ENCODE data around the gene GLYATL1.

The GLYATL1 gene

DNA sequence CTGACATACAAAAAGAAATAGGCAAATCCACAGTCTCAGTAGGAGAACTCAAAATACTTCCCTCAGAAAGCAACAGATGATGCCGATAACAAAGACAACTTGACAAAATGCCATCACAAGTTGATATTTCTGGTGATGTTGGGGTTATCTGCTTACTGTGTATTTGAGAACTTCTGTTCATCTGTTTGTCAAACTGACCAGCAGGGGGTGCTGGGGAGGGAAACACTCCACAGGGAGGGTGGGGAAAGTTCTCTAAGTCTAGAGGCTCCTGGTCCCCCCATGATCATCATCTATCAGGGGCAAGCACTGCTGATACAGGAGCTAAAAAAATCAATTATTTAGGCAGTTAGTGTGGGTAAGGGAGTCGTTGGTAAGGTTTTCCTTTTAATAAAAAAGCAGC is 19.2 kb downstream of the GLYATL1 start:
- no peak overlapping the region for H3K4me2 ChIP-seq (ENCODE audit: low read depth, low read length, poor library complexity, severe bottlenecking)
- TF ChIP-seq, protein P1, sequence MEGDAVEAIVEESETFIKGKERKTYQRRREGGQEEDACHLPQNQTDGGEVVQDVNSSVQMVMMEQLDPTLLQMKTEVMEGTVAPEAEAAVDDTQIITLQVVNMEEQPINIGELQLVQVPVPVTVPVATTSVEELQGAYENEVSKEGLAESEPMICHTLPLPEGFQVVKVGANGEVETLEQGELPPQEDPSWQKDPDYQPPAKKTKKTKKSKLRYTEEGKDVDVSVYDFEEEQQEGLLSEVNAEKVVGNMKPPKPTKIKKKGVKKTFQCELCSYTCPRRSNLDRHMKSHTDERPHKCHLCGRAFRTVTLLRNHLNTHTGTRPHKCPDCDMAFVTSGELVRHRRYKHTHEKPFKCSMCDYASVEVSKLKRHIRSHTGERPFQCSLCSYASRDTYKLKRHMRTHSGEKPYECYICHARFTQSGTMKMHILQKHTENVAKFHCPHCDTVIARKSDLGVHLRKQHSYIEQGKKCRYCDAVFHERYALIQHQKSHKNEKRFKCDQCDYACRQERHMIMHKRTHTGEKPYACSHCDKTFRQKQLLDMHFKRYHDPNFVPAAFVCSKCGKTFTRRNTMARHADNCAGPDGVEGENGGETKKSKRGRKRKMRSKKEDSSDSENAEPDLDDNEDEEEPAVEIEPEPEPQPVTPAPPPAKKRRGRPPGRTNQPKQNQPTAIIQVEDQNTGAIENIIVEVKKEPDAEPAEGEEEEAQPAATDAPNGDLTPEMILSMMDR (conservative IDR thresholded peaks at IDR 0.05; ENCODE audit: low read length): peak; percentile 74
- no peak for TF ChIP-seq EZH2phosphoT487 (IDR thresholded peaks at IDR 0.05; ENCODE audit: borderline replicate concordance)
- H3K9me3 ChIP-seq (ENCODE audit: insufficient read depth, low read depth, low read length): no peaks in the 10 kb centered on the region
- no peak overlapping the region for H3K4me3 ChIP-seq (ENCODE audit: low read length, poor library complexity, severe bottlenecking)
- H3K27me3 ChIP-seq (ENCODE audit: insufficient read depth, low read length, poor library complexity, severe bottlenecking): no peaks in the 10 kb centered on the region
- no peaks in the 10 kb centered on the region for H4K20me1 ChIP-seq (ENCODE audit: insufficient read depth, low read length, poor library complexity, severe bottlenecking)
- H3F3A ChIP-seq (ENCODE audit: low read depth): no peaks in the 10 kb centered on the region
- no peaks in the 10 kb centered on the region for H3K79me2 ChIP-seq (ENCODE audit: insufficient read depth, low read length)
- no peaks in the 10 kb centered on the region for H3K36me3 ChIP-seq (ENCODE audit: insufficient read depth, low read length)
- no peak overlapping the region for H3K9ac ChIP-seq (ENCODE audit: low read depth, low read length, poor library complexity, severe bottlenecking)
- no peaks in the 10 kb centered on the region for H3K9me2 ChIP-seq (replicated peaks; ENCODE audit: low read depth, low read length)
- H3K4me1 ChIP-seq (ENCODE audit: insufficient read depth, low read length, poor library complexity, severe bottlenecking): peaks cover 7% of the 10 kb centered on the region
- H2AFZ ChIP-seq (ENCODE audit: low read length): no peak overlapping the region

DNA sequence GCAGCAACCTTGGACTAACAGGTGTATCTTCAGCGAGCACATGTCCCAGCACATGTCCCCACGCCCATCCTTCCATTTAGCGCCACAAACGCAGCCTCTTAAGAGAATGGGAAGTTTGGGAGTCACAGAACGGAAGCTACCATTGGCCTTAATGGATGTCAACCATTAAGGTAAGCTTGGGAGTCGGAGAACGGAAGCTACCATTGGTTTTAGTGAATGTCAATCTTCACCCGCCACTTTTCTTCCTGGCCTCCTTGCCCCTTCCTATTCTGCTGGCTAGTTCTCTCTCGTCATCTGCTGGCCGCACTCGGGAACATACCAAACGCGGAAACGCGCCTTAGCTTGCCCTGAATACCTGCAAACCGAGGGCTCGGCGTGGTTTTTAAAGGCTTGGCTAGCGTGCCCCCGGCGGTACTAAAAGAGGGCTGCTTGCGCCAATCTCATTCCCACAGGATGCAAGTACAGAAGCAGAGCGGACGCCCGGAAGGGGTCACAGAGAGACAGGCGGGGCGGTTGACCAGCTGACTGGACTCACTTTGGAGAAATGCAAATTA is 24.3 kb downstream of the GLYATL1 start:
- no peak for TF ChIP-seq EZH2phosphoT487 (IDR thresholded peaks at IDR 0.05; ENCODE audit: borderline replicate concordance)
- TF ChIP-seq, protein P1 (conservative IDR thresholded peaks at IDR 0.05; ENCODE audit: low read length): no peak
- Histone ChIP-seq H3K9me3 (ENCODE audit: insufficient read depth, low read depth, low read length) (no peaks in the 10 kb centered on the region), H3K36me3 (ENCODE audit: insufficient read depth, low read length) (no peaks in the 10 kb centered on the region), H3F3A (ENCODE audit: low read depth) (no peaks in the 10 kb centered on the region), H4K20me1 (ENCODE audit: insufficient read depth, low read length, poor library complexity, severe bottlenecking) (no peaks in the 10 kb centered on the region), H3K4me2 (ENCODE audit: low read depth, low read length, poor library complexity, severe bottlenecking) (no peak overlapping the region), H3K9ac (ENCODE audit: low read depth, low read length, poor library complexity, severe bottlenecking) (no peak overlapping the region), H2AFZ (ENCODE audit: low read length) (no peak overlapping the region), H3K27me3 (ENCODE audit: insufficient read depth, low read length, poor library complexity, severe bottlenecking) (no peaks in the 10 kb centered on the region), H3K4me3 (ENCODE audit: low read length, poor library complexity, severe bottlenecking) (no peak overlapping the region), H3K9me2 (replicated peaks; ENCODE audit: low read depth, low read length) (no peaks in the 10 kb centered on the region), H3K4me1 (ENCODE audit: insufficient read depth, low read length, poor library complexity, severe bottlenecking) (peaks cover 7% of the 10 kb centered on the region), H3K79me2 (ENCODE audit: insufficient read depth, low read length) (no peaks in the 10 kb centered on the region)

DNA sequence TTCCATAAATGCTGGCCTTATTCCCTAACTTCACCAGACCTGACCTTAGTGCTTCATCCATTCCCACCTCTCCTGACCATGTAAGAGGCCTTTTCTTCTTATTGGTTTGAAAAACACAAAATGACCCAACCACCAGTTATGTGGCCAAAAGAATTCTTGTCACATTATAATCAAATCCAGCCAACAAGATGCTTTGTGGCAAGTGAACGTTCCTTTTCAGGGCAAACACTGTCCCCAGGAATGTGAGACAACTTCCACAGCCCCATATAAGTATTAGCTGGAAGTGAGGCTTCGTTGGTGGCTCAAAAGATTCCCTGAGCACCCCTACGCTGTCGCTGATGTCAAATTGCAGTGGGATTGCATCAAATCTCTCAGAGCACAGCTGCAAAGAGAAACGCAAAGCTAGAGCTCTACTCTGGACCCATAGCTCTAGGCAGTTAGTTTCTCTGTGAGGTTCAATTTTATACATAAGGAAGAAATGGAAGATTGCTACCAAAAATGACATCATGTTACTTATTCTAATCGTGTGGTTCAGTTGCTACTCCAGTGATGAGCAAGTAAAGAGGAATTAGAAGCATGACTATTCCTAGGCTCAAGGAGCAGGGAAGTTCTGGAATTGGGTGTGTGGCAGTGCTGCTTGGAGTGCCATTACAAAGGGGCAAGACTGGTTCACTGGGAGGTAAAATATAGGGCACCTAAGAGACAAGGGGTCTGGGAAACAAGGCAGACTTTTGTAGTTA is 26.1 kb downstream of the GLYATL1 start:
- no peaks in the 10 kb centered on the region for H3K36me3 ChIP-seq (ENCODE audit: insufficient read depth, low read length)
- H3F3A ChIP-seq (ENCODE audit: low read depth): no peaks in the 10 kb centered on the region
- H3K9me3 ChIP-seq (ENCODE audit: insufficient read depth, low read depth, low read length): no peaks in the 10 kb centered on the region
- no peaks in the 10 kb centered on the region for H3K27me3 ChIP-seq (ENCODE audit: insufficient read depth, low read length, poor library complexity, severe bottlenecking)
- no peaks in the 10 kb centered on the region for H3K79me2 ChIP-seq (ENCODE audit: insufficient read depth, low read length)
- no peak overlapping the region for H3K4me3 ChIP-seq (ENCODE audit: low read length, poor library complexity, severe bottlenecking)
- no peak overlapping the region for H3K9ac ChIP-seq (ENCODE audit: low read depth, low read length, poor library complexity, severe bottlenecking)
- H3K4me1 ChIP-seq (ENCODE audit: insufficient read depth, low read length, poor library complexity, severe bottlenecking): peaks cover 7% of the 10 kb centered on the region
- no peak overlapping the region for H2AFZ ChIP-seq (ENCODE audit: low read length)
- H4K20me1 ChIP-seq (ENCODE audit: insufficient read depth, low read length, poor library complexity, severe bottlenecking): no peaks in the 10 kb centered on the region
- H3K4me2 ChIP-seq (ENCODE audit: low read depth, low read length, poor library complexity, severe bottlenecking): no peak overlapping the region
- TF ChIP-seq, protein P1 (conservative IDR thresholded peaks at IDR 0.05; ENCODE audit: low read length): no peak
- TF ChIP-seq EZH2phosphoT487 (IDR thresholded peaks at IDR 0.05; ENCODE audit: borderline replicate concordance): no peak
- no peaks in the 10 kb centered on the region for H3K9me2 ChIP-seq (replicated peaks; ENCODE audit: low read depth, low read length)

Measured in Loucy (cell line).